Hematopoietic multipotent progenitor cell treated with erythropoietin and hydrocortisone succinate and interleukin-3 and kit ligand, for 4 days (in vitro differentiated cells): Measurements from ENCODE around the gene GMNN.
A peak's percentile ranks its signal among the peaks of the same experiment; 100 is the strongest.
"Not testable (repeated sequence)": the region's sequence is repeated elsewhere in the genome, so short reads cannot be mapped to it uniquely, and the experiment has no call there.

ENCODE experiments used
- DNase-seq: peaks from one replicate; pipeline ENCODE4 v3.0.0-alpha.2; 2015

Gene GMNN

GRCh38 chr6:24774696-24775519, at the start of gene GMNN:
Gene GMNN, plus strand, starts transcription at chr6:24774937. Its CDS starts 2,310 bp downstream, at chr6:24777247.
- peak; percentile 99 for DNase-seq

GRCh38 chr6:24730653-24731052, 44.1 kb upstream of the GMNN start:
- DNase-seq, result not testable (repeated sequence)

GRCh38 chr6:24731456-24732134, 43.1 kb upstream of the GMNN start:
- not testable (repeated sequence) for DNase-seq

GRCh38 chr6:24734166-24734565, 40.6 kb upstream of the GMNN start:
- no peak for DNase-seq

GRCh38 chr6:24734710-24735109, 40.0 kb upstream of the GMNN start:
- DNase-seq, result not testable (repeated sequence)

GRCh38 chr6:24738741-24739140, 36.0 kb upstream of the GMNN start:
- DNase-seq, result no peak

GRCh38 chr6:24740861-24741260, 33.9 kb upstream of the GMNN start:
- DNase-seq, result no peak

- no peak for DNase-seq
Measured at GRCh38 chr6:24742216-24742738, 32.5 kb upstream of the GMNN start.

GRCh38 chr6:24743265-24743943, 31.3 kb upstream of the GMNN start:
- DNase-seq, result peak; percentile 36

GRCh38 chr6:24743944-24744335, 30.8 kb upstream of the GMNN start:
- DNase-seq, result peak; percentile 51

- no peak for DNase-seq
Measured at GRCh38 chr6:24744911-24745310, 29.8 kb upstream of the GMNN start.

GRCh38 chr6:24749297-24749696, 25.4 kb upstream of the GMNN start:
- DNase-seq, result no peak

GRCh38 chr6:24750878-24751277, 23.9 kb upstream of the GMNN start:
- not testable (repeated sequence) for DNase-seq

- DNase-seq, result no peak
Measured at GRCh38 chr6:24752503-24752902, 22.2 kb upstream of the GMNN start.

GRCh38 chr6:24752917-24753492, 21.7 kb upstream of the GMNN start:
- no peak for DNase-seq

GRCh38 chr6:24753545-24753944, 21.2 kb upstream of the GMNN start:
- no peak for DNase-seq

- DNase-seq, result not testable (repeated sequence)
Measured at GRCh38 chr6:24754378-24754777, 20.4 kb upstream of the GMNN start.

- peak; percentile 61 for DNase-seq
Measured at GRCh38 chr6:24755279-24755678, 19.5 kb upstream of the GMNN start.

GRCh38 chr6:24757611-24758010, 17.1 kb upstream of the GMNN start:
- DNase-seq, result peak; percentile 31

GRCh38 chr6:24759718-24760117, 15.0 kb upstream of the GMNN start:
- no peak for DNase-seq

GRCh38 chr6:24760210-24760609, 14.5 kb upstream of the GMNN start:
- no peak for DNase-seq

GRCh38 chr6:24761193-24761835, 13.4 kb upstream of the GMNN start:
- DNase-seq, result peak; percentile 65

- DNase-seq, result no peak
Measured at GRCh38 chr6:24761851-24762250, 12.9 kb upstream of the GMNN start.
